ENCODE data around the gene CXCL3.
"Not testable (repeated sequence)": the region's sequence is repeated elsewhere in the genome, so short reads cannot be mapped to it uniquely, and the experiment has no call there.

The CXCL3 gene

GRCh38 chr4:74038425-74039314, at the start of gene CXCL3:
TSS of gene CXCL3 (minus strand) at chr4:74038689. CDS start at chr4:74038611, 78 bp downstream.
- peak; percentile 10 for DNase-seq

- DNase-seq, result no peak
These were observed 49.0 kb upstream of the CXCL3 start for GRCh38 chr4:74087481-74087880.

- no peak for DNase-seq
These were observed 47.2 kb upstream of the CXCL3 start for GRCh38 chr4:74085669-74086068.

- no peak for DNase-seq
These were observed 46.5 kb upstream of the CXCL3 start for GRCh38 chr4:74084984-74085383.

GRCh38 chr4:74083546-74083945, 45.1 kb upstream of the CXCL3 start:
- no peak for DNase-seq

GRCh38 chr4:74081035-74081434, 42.5 kb upstream of the CXCL3 start:
- DNase-seq, result no peak

GRCh38 chr4:74080351-74080750, 41.9 kb upstream of the CXCL3 start:
- DNase-seq, result not testable (repeated sequence)

- not testable (repeated sequence) for DNase-seq
These were observed 40.5 kb upstream of the CXCL3 start for GRCh38 chr4:74079024-74079423.

GRCh38 chr4:74073358-74073757, 34.9 kb upstream of the CXCL3 start:
- DNase-seq, result no peak

GRCh38 chr4:74072739-74073138, 34.2 kb upstream of the CXCL3 start:
- DNase-seq, result no peak

- no peak for DNase-seq
These were observed 29.1 kb upstream of the CXCL3 start for GRCh38 chr4:74067586-74067985.

- no peak for DNase-seq
These were observed 27.7 kb upstream of the CXCL3 start for GRCh38 chr4:74066232-74066631.

GRCh38 chr4:74065115-74065642, 26.7 kb upstream of the CXCL3 start:
- DNase-seq, result no peak

GRCh38 chr4:74063859-74064258, 25.4 kb upstream of the CXCL3 start:
- no peak for DNase-seq

GRCh38 chr4:74062953-74063352, 24.5 kb upstream of the CXCL3 start:
- DNase-seq, result no peak

GRCh38 chr4:74061430-74061829, 22.9 kb upstream of the CXCL3 start:
- DNase-seq, result no peak

- DNase-seq, result no peak
These were observed 20.8 kb upstream of the CXCL3 start for GRCh38 chr4:74059161-74059829.

- no peak for DNase-seq
These were observed 19.7 kb upstream of the CXCL3 start for GRCh38 chr4:74058048-74058651.

- DNase-seq, result no peak
These were observed 19.1 kb upstream of the CXCL3 start for GRCh38 chr4:74057588-74057987.

- DNase-seq, result no peak
These were observed 18.5 kb upstream of the CXCL3 start for GRCh38 chr4:74056858-74057562.

GRCh38 chr4:74056114-74056857, 17.8 kb upstream of the CXCL3 start:
- no peak for DNase-seq

- DNase-seq, result no peak
These were observed 17.0 kb upstream of the CXCL3 start for GRCh38 chr4:74055498-74055897.
